GM11168 (cell line): ENCODE measurements around the gene DCLK1.

Source experiments
- in situ Hi-C: fragments of 300-500 bp; cut with MboI; formaldehyde crosslinking; loops from one replicate; pipeline ENCODE4 v1.12.0; 2022; ENCODE audit warnings: low sequenced_read_pairs; ENCODE audit not compliant: unreplicated experiment

The DCLK1 gene

GRCh38 chr13:36131222-36131930 is at the start of gene DCLK1:
Gene DCLK1, minus strand, starts transcription at chr13:36131382.
- in situ Hi-C loops: no loop called here

GRCh38 chr13:36175621-36176020 is 44.4 kb upstream of the DCLK1 start:
- in situ Hi-C loops: no loop called here

- in situ Hi-C loops: no loop called here
Observed at GRCh38 chr13:36174923-36175322, 43.7 kb upstream of the DCLK1 start.

- in situ Hi-C loops: no loop called here
Observed at GRCh38 chr13:36173571-36174322, 42.6 kb upstream of the DCLK1 start.

- in situ Hi-C loops: no loop called here
Observed at GRCh38 chr13:36166046-36166445, 34.9 kb upstream of the DCLK1 start.

GRCh38 chr13:36163809-36164308 is 32.7 kb upstream of the DCLK1 start:
- in situ Hi-C loops: no loop called here

GRCh38 chr13:36163286-36163685 is 32.1 kb upstream of the DCLK1 start:
- in situ Hi-C loops: no loop called here

- in situ Hi-C loops: no loop called here
Observed at GRCh38 chr13:36160297-36160696, 29.1 kb upstream of the DCLK1 start.

GRCh38 chr13:36158611-36159010 is 27.4 kb upstream of the DCLK1 start:
- in situ Hi-C loops: no loop called here

GRCh38 chr13:36157480-36157879 is 26.3 kb upstream of the DCLK1 start:
- in situ Hi-C loops: no loop called here

- in situ Hi-C loops: no loop called here
Observed at GRCh38 chr13:36154567-36155291, 23.5 kb upstream of the DCLK1 start.

- in situ Hi-C loops: no loop called here
Observed at GRCh38 chr13:36151591-36151990, 20.4 kb upstream of the DCLK1 start.

GRCh38 chr13:36148446-36148845 is 17.3 kb upstream of the DCLK1 start:
- in situ Hi-C loops: no loop called here

GRCh38 chr13:36147330-36147729 is 16.1 kb upstream of the DCLK1 start:
- in situ Hi-C loops: no loop called here

GRCh38 chr13:36146511-36147269 is 15.5 kb upstream of the DCLK1 start:
- in situ Hi-C loops: no loop called here

GRCh38 chr13:36143738-36144137 is 12.6 kb upstream of the DCLK1 start:
- in situ Hi-C loops: no loop called here

GRCh38 chr13:36142735-36143134 is 11.6 kb upstream of the DCLK1 start:
- in situ Hi-C loops: no loop called here

GRCh38 chr13:36135876-36136275 is 4.7 kb upstream of the DCLK1 start:
- in situ Hi-C loops: no loop called here

GRCh38 chr13:36134632-36135031 is 3.5 kb upstream of the DCLK1 start:
- in situ Hi-C loops: no loop called here

GRCh38 chr13:36133950-36134626 is 2.9 kb upstream of the DCLK1 start:
- in situ Hi-C loops: no loop called here
